SK-N-MC (cell line): ENCODE data around the gene MYO1D.
A peak's percentile ranks its signal among the peaks of the same experiment; 100 is the strongest.

Experiments
- DNase-seq: peaks from one replicate; pipeline ENCODE4 v3.0.0-alpha.2; 2011; ENCODE audit warnings: low read depth, low spot score
- H3K27ac ChIP-seq: fragments of 200-600 bp; sonication (generic); 2 replicates; pipeline ENCODE4 v1.5.1; 2016; ENCODE audit warnings: mixed run types
- H3K36me3 ChIP-seq: fragments of 200-600 bp; sonication (generic); 2 replicates; pipeline ENCODE4 v1.6.1; 2017; ENCODE audit warnings: antibody characterized with exemption, low read length, mixed read lengths; ENCODE audit not compliant: insufficient read depth
- H3K4me3 ChIP-seq: fragments of 200-600 bp; sonication (generic); 2 replicates; pipeline ENCODE4 v1.5.1; 2016
- H3K9ac ChIP-seq: fragments of 200-600 bp; sonication (generic); 2 replicates; pipeline ENCODE4 v1.8.0; 2017; ENCODE audit warnings: mixed run types, mixed read lengths; ENCODE audit not compliant: insufficient read length
- H3K9me3 ChIP-seq: fragments of 200-600 bp; sonication (generic); 2 replicates; pipeline ENCODE4 v1.6.1; 2017; ENCODE audit warnings: low read depth, mild to moderate bottlenecking, antibody characterized with exemption, low read length, moderate library complexity, mixed read lengths
- EZH2 ChIP-seq: fragments of 200-600 bp; sonication (generic); IDR thresholded peaks from one replicate; pipeline ENCODE4 v1.6.1; 2017; ENCODE audit warnings: antibody characterized with exemption
- FOXP2 ChIP-seq: optimal IDR thresholded peaks from 2 replicates; pipeline ENCODE3; 2011; ENCODE audit warnings: mild to moderate bottlenecking, moderate library complexity; ENCODE audit not compliant: insufficient read depth; ENCODE audit errors: extremely low read length, control extremely low read depth
- POLR2AphosphoS5 ChIP-seq: IDR thresholded peaks from 2 replicates; pipeline ENCODE4 v1.6.1; 2012; ENCODE audit warnings: mild to moderate bottlenecking, low read depth, low read length, borderline replicate concordance

Gene MYO1D

DNA sequence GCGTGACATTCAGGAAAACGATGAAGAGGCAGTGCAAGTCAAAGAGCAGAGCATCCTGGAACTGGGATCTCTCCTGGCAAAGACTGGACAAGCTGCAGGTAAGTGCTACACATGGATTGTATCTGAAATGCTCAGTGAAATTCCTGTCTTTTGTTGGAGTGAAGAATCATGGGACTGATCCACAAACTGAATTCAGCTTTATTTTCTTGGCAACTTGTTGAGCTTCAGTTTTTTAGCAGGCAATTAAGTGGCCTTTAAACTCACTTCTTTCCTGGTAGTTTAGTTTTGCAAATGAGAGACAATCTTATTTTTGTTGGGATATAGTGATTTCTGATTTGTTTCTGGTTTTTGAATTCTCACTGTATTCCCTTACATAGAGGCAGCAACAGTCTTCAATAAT lies 430.0 kb downstream of the MYO1D start:
- peak overlapping the region; percentile 98 for H3K4me3 ChIP-seq
- DNase-seq: no peak
- TF ChIP-seq POLR2AphosphoS5: no peak
- no peak for TF ChIP-seq EZH2
- TF ChIP-seq FOXP2: no peak
- H3K27ac ChIP-seq: no peak overlapping the region
- H3K36me3 ChIP-seq: peaks cover 64% of the 10 kb centered on the region
- no peaks in the 10 kb centered on the region for H3K9me3 ChIP-seq
- H3K9ac ChIP-seq: peak overlapping the region; percentile 96

DNA sequence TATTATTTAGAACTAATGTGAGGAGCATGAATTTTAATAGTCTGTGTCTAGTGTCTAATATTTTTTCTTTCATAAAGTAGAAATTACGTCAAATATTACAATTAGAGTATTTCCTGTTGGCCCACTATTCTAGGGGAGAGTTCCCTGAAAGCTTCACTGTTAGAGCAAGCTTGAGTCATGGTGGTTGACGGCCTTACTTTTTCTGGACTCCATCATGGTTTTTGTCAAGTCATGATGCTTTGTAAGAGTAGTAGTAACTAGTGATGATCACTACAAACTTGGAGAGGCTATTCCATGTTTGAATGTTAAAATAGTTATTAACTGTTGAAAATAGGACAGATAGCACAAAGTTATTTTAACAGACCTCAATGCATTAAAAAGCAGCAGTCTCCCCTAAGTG lies 431.0 kb downstream of the MYO1D start:
- H3K27ac ChIP-seq: peak overlapping the region; percentile 91; the same call in 1 of the 2 replicates
- peak overlapping the region; percentile 96 for H3K9ac ChIP-seq
- no peaks in the 10 kb centered on the region for H3K9me3 ChIP-seq
- TF ChIP-seq EZH2 (no peak), POLR2AphosphoS5 (no peak), FOXP2 (no peak)
- peaks cover 54% of the 10 kb centered on the region for H3K36me3 ChIP-seq
- H3K4me3 ChIP-seq: peak overlapping the region; percentile 98
- DNase-seq: no peak

DNA sequence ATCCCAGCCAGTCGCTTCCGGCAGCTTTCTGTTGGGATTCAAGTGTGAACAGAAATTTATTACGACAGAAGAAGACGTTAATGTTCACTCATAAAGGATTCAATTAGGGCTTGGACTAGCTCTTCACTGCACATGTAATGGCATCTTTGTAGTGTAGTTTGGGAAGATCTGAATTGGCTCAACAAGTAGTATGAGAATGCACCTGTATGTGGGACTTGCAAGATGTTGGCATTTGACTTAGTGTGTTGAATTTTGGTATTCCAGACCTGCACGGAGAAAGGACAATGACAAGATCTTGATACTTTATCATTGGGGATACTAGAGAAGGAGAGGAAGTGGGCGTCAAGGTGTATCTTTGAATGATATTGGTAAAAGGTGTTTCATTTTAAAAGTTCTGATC lies 431.4 kb downstream of the MYO1D start:
- no peak for TF ChIP-seq POLR2AphosphoS5
- no peak for TF ChIP-seq FOXP2
- no peak for TF ChIP-seq EZH2
- H3K9me3 ChIP-seq: no peaks in the 10 kb centered on the region
- H3K27ac ChIP-seq: peak overlapping the region; percentile 91; the same call in 1 of the 2 replicates
- DNase-seq: no peak
- peaks cover 49% of the 10 kb centered on the region for H3K36me3 ChIP-seq
- H3K4me3 ChIP-seq: peak overlapping the region; percentile 98
- peak overlapping the region; percentile 96 for H3K9ac ChIP-seq

DNA sequence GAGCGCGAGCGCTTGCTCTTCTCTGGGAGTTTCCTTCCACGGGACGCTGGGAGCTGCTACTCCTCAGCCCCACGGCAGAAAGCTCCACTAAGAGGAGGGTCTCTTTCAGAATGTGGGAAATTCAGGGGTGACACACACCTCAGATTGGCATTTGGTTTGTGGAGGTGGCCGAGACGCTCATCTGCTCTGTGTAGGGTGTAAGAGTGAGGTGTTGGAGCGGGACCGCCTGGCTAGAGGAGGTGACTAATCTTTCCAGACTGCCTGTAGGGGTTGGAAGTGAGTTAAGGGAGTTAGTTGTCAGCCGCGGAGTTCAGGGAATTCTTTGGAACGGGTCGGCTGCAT lies 431.9 kb downstream of the MYO1D start:
- TF ChIP-seq POLR2AphosphoS5: no peak
- TF ChIP-seq EZH2: no peak
- no peak for TF ChIP-seq FOXP2
- Histone ChIP-seq H3K36me3 (peaks cover 47% of the 10 kb centered on the region), H3K4me3 (peak overlapping the region; percentile 98), H3K9me3 (no peaks in the 10 kb centered on the region), H3K27ac (peak overlapping the region; percentile 91; the same call in 1 of the 2 replicates), H3K9ac (peak overlapping the region; percentile 96)
- DNase-seq: no peak

DNA sequence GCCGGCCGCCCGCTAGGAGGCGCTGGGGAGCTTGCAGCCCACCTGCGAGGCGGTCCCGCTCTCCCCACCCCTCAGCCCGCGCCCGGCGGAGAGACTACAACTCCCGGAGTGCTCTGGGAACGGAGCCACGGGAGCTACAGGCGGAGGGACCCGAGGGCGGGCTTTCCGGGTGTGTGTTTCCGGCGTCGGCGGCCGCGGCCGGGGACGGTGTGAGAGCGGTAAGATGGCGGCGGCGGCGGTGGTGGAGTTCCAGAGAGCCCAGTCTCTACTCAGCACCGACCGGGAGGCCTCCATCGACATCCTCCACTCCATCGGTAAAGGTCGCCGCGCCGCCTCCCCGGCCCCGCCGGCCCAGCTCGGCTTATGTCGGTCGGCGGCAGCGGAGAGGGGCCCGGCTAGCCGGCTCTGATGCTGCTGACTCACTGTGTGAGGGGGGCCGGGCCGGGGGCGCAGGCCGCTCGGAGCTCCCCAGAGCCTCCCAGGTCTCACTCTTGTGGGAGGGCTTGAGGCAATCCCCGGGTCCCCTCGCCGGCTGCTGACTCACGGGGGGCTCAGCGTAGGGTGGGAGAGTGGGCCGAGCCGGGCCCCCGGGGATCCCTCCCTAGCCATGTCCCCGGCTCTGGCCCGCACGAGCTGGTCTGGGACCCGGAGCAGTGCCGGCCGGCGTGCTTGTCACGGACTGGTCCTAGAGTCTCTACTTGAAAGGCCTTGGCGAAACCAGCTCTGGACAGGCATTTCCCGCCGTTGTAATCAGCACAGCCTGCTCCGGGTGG lies 432.4 kb downstream of the MYO1D start, which contains the start of gene PSMD11:
Gene PSMD11, plus strand, starts transcription at position 210 of the 773 bp plus-strand sequence. Its CDS starts 14 bp downstream, at position 224.
- TF ChIP-seq POLR2AphosphoS5 (peak; percentile 86), FOXP2 (no peak)
- Histone ChIP-seq H3K9me3 (no peaks in the 10 kb centered on the region), H3K36me3 (peaks cover 42% of the 10 kb centered on the region), H3K9ac (peak within 1 kb of the TSS; percentile 96), H3K4me3 (peak within 1 kb of the TSS; percentile 98), H3K27ac (peak within 1 kb of the TSS; percentile 91)
- peak; percentile 60 for DNase-seq

DNA sequence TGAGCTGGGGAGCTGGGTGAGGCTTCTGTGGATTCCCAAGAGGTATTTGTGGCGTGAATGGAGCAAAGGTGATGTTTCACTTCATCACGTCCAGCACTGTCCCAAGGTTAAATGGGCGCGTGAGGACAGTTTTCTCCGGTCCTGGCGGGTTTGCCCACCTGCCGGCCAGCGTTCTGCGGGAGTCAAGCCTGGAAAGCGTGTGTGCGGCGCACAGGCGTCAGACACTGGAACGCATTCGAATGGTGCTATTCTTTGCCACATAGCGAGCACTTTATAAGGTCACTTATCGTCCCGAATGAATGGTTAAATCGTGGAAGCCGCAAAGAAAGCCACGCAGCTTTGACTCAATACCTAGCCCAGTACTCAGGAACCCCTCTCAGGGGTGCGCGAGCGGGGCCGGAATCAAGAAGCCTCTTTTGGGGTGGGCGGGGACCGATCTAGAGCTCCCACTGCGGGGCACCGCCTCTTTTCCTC lies 433.1 kb downstream of the MYO1D start:
- Histone ChIP-seq H3K9ac (peak overlapping the region; percentile 63), H3K9me3 (no peaks in the 10 kb centered on the region), H3K4me3 (peak overlapping the region; percentile 98), H3K36me3 (peaks cover 35% of the 10 kb centered on the region), H3K27ac (no peak overlapping the region)
- TF ChIP-seq EZH2 (no peak), FOXP2 (no peak), POLR2AphosphoS5 (no peak)
- no peak for DNase-seq
